Measurements from ENCODE around the gene PSMC1.

- no peak for TF ChIP-seq SMC3 (conservative IDR thresholded peaks at IDR 0.05; ENCODE audit: poor library complexity)
- no peak for TF ChIP-seq CTCF (IDR thresholded peaks at IDR 0.05; ENCODE audit: poor library complexity, severe bottlenecking)
- TF ChIP-seq EZH2 (IDR thresholded peaks at IDR 0.05; ENCODE audit: borderline replicate concordance, insufficient read depth, low read length, poor library complexity, severe bottlenecking) = no peak
- TF ChIP-seq EP300 (conservative IDR thresholded peaks at IDR 0.05; ENCODE audit: poor library complexity, severe bottlenecking) = no peak
These were observed 17.7 kb downstream of the PSMC1 start for GRCh38 chr14:90274019-90274418.
